GM12878 (cell line): Measurements from ENCODE around the gene LAIR1. TPM values are rescaled to one million over a fixed set of nuclear protein-coding genes. Genes with fewer than 3 reads are reported as not detected.

Source experiments
- ATAC-seq: fragments of 200-7000 bp; cut with Tn5 transposase; 3 replicates; pipeline ENCODE4 v1.9.1; 2020; ENCODE audit warnings: mild to moderate bottlenecking, moderate library complexity
- BruUV-seq: library from RNA; stranded (reverse); fragments of 400-500 nt; replicated peaks from 2 replicates; lab custom pipeline; 2021; lab: Mats Ljungman, UMichigan
- CTCF ChIA-PET: fragments of 300-600 bp; sonication (Branson Sonifier 250); formaldehyde crosslinking; extraction: SDS; loops from one replicate; lab custom pipeline; 2021; ENCODE audit warnings: inconsistent platforms; lab: Yijun Ruan, JAX
- POLR2A ChIA-PET: fragments of 350-600 bp; formaldehyde crosslinking; extraction: SDS; loops from one replicate; lab custom pipeline; 2021; ENCODE audit warnings: inconsistent platforms; lab: Charles Lee
- RAD21 ChIA-PET: fragments of 300-600 bp; sonication (Branson Sonifier 250); formaldehyde crosslinking; loops from one replicate; lab custom pipeline; 2023; ENCODE audit warnings: antibody characterized with exemption; ENCODE audit not compliant: unreplicated experiment; lab: Charles Lee
- SMC1A ChIA-PET: fragments of 300-600 bp; sonication (Branson Sonifier 250); formaldehyde crosslinking; loops from one replicate; lab custom pipeline; 2023; ENCODE audit not compliant: unreplicated experiment, uncharacterized antibody; lab: Charles Lee
- DNase-seq: peaks from one replicate; pipeline ENCODE4 v3.0.0-alpha.2; 2011; ENCODE audit warnings: low read depth, low spot score
- FAIRE-seq: peaks from 3 replicates; lab custom pipeline; 2011; peaks lifted over from hg19 to GRCh38; lab: Jason Lieb, UNC
- H2AFZ ChIP-seq: 2 replicates; pipeline ENCODE4 v1.6.0; 2011; ENCODE audit warnings: low read depth, low read length, control low read depth; ENCODE audit not compliant: control insufficient read depth
- H3K27ac ChIP-seq: 2 replicates; pipeline ENCODE4 v1.5.1; 2011; ENCODE audit warnings: control low read depth; ENCODE audit not compliant: control insufficient read depth, insufficient read depth
- H3K27me3 ChIP-seq, 2 experiments: replicated peaks in 1 of 2; 2 replicates each; pipeline versions ENCODE4 v1.6.0 to v1.6.1; 2011; ENCODE audit warnings: low read length in 1 of 2; ENCODE audit not compliant: control insufficient read depth in 2 of 2, insufficient read depth in 2 of 2
- H3K36me3 ChIP-seq, 2 experiments: 2 replicates each; pipeline ENCODE4 v1.5.1; 2011; ENCODE audit warnings: low read length in 1 of 2; ENCODE audit not compliant: control insufficient read depth in 2 of 2, insufficient read depth in 2 of 2
- H3K4me1 ChIP-seq: 2 replicates; pipeline ENCODE4 v1.6.1; 2011; ENCODE audit warnings: mild to moderate bottlenecking, low read length, moderate library complexity, mixed read lengths; ENCODE audit not compliant: control insufficient read depth, insufficient read depth
- H3K4me2 ChIP-seq: 2 replicates; pipeline ENCODE4 v1.6.0; 2011; ENCODE audit warnings: control low read depth; ENCODE audit not compliant: control insufficient read depth, insufficient read depth
- H3K4me3 ChIP-seq: fragments of 200-600 bp; sonication (generic); 2 replicates; pipeline ENCODE4 v1.5.1; 2016
- H3K79me2 ChIP-seq: 2 replicates; pipeline ENCODE4 v1.6.0; 2011; ENCODE audit warnings: low read length; ENCODE audit not compliant: control insufficient read depth, insufficient read depth
- H3K9ac ChIP-seq: 2 replicates; pipeline ENCODE4 v1.8.0; 2011; ENCODE audit warnings: low read length, control low read depth, mixed read lengths; ENCODE audit not compliant: control insufficient read depth, insufficient read depth
- H3K9me3 ChIP-seq: replicated peaks from 3 replicates; pipeline ENCODE4 v1.5.1; 2011; ENCODE audit warnings: mild to moderate bottlenecking, low read length; ENCODE audit not compliant: control insufficient read depth, insufficient read depth
- H4K20me1 ChIP-seq: 2 replicates; pipeline ENCODE4 v1.6.0; 2011; ENCODE audit not compliant: control insufficient read depth, insufficient read depth
- BMI1 ChIP-seq: fragments of 450-650 bp; IDR thresholded peaks from 2 replicates; pipeline ENCODE4 v1.6.1; 2016; ENCODE audit warnings: mild to moderate bottlenecking, moderate library complexity, borderline replicate concordance
- IRF4 ChIP-seq: IDR thresholded peaks from 2 replicates; pipeline ENCODE4 v1.6.1; 2011; ENCODE audit warnings: low read depth, low read length
- ZZZ3 ChIP-seq: IDR thresholded peaks from 2 replicates; pipeline ENCODE4 v1.6.1; 2011; ENCODE audit warnings: low read depth; ENCODE audit not compliant: control insufficient read depth, insufficient read length
- WGBS: methylation state at CpG from one replicate; pipeline ENCODE4 v1.1.6; 2016; ENCODE audit warnings: low lambda C conversion rate; ENCODE audit not compliant: insufficient replicate concordance, insufficient coverage; ENCODE audit errors: missing lambda C conversion rate; 5-methylcytosine and 5-hydroxymethylcytosine counted together
- in situ Hi-C: fragments of 300-500 bp; cut with MboI; formaldehyde crosslinking; loops from 9 replicates; pipeline ENCODE4 v1.14.3; 2018; ENCODE audit warnings: mixed read lengths
- intact Hi-C: fragments of 100-400 bp; cut with micrococcal nuclease; formaldehyde crosslinking; loops from one replicate; pipeline ENCODE4 v1.14.2; 2022; ENCODE audit not compliant: unreplicated experiment
- polyA plus RNA-seq, 11 experiments: library from polyadenylated mRNA; depleted of rRNA in 4 of 11; unstranded in 6 of 11; stranded (reverse) in 5 of 11; fragments of >200 nt; fragmentation: Nextera tagmentation in 4 of 11; fragmentation: Illumina TruSeq in 1 of 11; extraction: Ambion mirVana in 4 of 11; extraction: Trizol in 1 of 11; gene quantifications; 1 replicate in 1 of 11; 2 replicates in 10 of 11; pipeline versions ENCODE4 v1.2.1 to v1.2.3, GENCODE V29; 2011 to 2016; ENCODE audit warnings: inconsistent platforms in 2 of 11, missing spikeins in 2 of 11, low read depth in 1 of 11
- total RNA-seq, 4 experiments: library from RNA; depleted of rRNA in 3 of 4; stranded (reverse); fragments of >200 nt in 3 of 4; fragmentation: Illumina TruSeq in 1 of 4; extraction: Trizol in 1 of 4; gene quantifications; 2 replicates each; pipeline versions ENCODE4 v1.2.1 to v1.2.3, GENCODE V29; 2013 to 2021
- TF ChIP-seq, protein P1 (sequence below): IDR thresholded peaks from 2 replicates; pipeline ENCODE4 v1.6.1; 2012; ENCODE audit warnings: mild to moderate bottlenecking, low read depth, low read length
- TF ChIP-seq, protein P2 (sequence below): fragments of 150-350 bp; IDR thresholded peaks from 2 replicates; pipeline ENCODE4 v1.6.1; 2014; ENCODE audit warnings: mild to moderate bottlenecking, low read depth, low read length

Gene LAIR1
- total and polyA plus RNA-seq, 10 of the 15 experiments (the other 5 are each of a cell fraction or from before 2014, with no cell fraction given): 8.6 to 58.2 (median 35.3) TPM

DNA sequence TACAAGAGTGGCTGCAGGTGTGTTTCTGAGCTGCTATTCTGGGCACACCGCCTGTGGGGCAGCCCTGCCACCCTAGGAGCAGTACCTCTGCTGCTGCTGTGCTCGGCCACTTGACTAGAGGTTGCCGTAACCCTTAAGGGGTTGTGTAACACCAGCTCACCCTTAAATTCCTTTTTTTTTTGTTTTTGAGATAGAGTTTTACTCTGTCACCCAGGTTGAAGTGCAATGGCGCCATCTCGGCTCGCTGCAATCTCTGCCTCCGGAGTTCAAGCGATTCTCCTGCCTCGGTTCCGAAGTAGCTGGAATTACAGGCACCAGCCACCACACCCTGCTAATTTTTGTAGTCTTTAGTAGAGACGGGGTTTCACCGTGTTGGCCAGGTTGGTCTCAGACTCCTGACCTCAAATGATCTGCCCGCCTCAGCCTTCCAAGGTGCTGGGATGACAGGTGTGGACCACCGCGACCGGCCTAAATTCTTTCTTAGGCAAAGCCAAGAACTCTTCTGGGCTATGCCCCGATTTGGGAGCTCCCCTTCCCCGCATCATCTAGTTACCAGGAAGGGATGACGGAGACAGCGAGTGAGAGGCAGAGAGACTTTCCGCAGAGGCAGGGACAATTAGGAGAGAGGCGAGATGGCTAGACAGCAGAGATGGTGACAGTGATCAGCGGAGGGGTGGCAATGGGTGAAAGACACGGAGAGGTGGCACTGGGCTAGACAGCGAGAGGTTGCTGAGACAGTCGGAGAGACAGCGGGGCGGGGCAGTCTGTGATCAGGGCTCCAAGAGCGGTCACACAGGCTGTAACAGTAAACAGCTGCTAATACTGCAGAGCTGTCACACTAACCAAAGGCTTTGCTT lies 47.4 kb downstream of the LAIR1 start (continued):
- TF ChIP-seq, protein P1, sequence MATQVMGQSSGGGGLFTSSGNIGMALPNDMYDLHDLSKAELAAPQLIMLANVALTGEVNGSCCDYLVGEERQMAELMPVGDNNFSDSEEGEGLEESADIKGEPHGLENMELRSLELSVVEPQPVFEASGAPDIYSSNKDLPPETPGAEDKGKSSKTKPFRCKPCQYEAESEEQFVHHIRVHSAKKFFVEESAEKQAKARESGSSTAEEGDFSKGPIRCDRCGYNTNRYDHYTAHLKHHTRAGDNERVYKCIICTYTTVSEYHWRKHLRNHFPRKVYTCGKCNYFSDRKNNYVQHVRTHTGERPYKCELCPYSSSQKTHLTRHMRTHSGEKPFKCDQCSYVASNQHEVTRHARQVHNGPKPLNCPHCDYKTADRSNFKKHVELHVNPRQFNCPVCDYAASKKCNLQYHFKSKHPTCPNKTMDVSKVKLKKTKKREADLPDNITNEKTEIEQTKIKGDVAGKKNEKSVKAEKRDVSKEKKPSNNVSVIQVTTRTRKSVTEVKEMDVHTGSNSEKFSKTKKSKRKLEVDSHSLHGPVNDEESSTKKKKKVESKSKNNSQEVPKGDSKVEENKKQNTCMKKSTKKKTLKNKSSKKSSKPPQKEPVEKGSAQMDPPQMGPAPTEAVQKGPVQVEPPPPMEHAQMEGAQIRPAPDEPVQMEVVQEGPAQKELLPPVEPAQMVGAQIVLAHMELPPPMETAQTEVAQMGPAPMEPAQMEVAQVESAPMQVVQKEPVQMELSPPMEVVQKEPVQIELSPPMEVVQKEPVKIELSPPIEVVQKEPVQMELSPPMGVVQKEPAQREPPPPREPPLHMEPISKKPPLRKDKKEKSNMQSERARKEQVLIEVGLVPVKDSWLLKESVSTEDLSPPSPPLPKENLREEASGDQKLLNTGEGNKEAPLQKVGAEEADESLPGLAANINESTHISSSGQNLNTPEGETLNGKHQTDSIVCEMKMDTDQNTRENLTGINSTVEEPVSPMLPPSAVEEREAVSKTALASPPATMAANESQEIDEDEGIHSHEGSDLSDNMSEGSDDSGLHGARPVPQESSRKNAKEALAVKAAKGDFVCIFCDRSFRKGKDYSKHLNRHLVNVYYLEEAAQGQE: no peak

DNA sequence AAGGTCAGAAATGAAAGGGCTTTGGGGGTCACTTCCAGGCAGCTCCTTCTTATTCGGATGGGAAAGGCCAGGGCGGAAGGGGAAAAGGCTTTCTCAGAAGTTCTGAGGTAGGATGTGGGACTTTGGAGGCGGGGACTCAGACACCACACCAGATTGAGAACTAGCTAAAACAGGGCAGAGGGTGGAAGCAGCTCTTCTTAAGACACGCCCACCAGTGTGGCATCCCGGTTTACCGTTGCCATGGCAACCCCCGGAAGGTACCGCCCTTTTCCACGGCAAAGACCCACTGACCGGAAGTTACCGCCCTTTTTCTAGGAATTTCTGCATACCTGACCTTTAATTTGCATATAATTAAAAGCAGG lies 48.0 kb downstream of the LAIR1 start:
- no peak overlapping the region for H3K4me2 ChIP-seq
- no peaks in the 10 kb centered on the region for H3K4me1 ChIP-seq
- WGBS: 21% methylated on average over 11 of the region's 11 CpGs
- H3K79me2 ChIP-seq: no peaks in the 10 kb centered on the region
- in situ Hi-C loops (no loop called here), intact Hi-C loops (no loop called here)
- no peaks in the 10 kb centered on the region for H4K20me1 ChIP-seq
- H3K36me3 ChIP-seq: no peaks in the 10 kb centered on the region
- ChIA-PET CTCF (interaction anchor here (0.9 to 3.2 kb wide), 5 partner anchors 8 to 75 kb away, joined by 3 to 16 read pairs (median 5); no protein-coding TSS in a partner anchor), POLR2A (no interaction called here), RAD21 (interaction anchor here (1.1 kb wide), 1 partner anchor 180 kb away, joined by 5 read pairs; the partner anchor contains the start of gene CNOT3), SMC1A (interaction anchor here (1.8 kb wide), 1 partner anchor 75 kb away, joined by 3 read pairs; no protein-coding TSS in a partner anchor)
- no peak for DNase-seq
- H3K27ac ChIP-seq: no peak overlapping the region
- TF ChIP-seq, protein P2, sequence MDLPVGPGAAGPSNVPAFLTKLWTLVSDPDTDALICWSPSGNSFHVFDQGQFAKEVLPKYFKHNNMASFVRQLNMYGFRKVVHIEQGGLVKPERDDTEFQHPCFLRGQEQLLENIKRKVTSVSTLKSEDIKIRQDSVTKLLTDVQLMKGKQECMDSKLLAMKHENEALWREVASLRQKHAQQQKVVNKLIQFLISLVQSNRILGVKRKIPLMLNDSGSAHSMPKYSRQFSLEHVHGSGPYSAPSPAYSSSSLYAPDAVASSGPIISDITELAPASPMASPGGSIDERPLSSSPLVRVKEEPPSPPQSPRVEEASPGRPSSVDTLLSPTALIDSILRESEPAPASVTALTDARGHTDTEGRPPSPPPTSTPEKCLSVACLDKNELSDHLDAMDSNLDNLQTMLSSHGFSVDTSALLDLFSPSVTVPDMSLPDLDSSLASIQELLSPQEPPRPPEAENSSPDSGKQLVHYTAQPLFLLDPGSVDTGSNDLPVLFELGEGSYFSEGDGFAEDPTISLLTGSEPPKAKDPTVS: no peak
- no peak for TF ChIP-seq ZZZ3
- TF ChIP-seq IRF4: no peak
- peak; percentile 67; the same call in 1 of the 2 replicates for TF ChIP-seq BMI1
- H2AFZ ChIP-seq: no peak overlapping the region
- no TSS peak for BruUV-seq
- no peak overlapping the region for H3K4me3 ChIP-seq
- no peaks in the 10 kb centered on the region for H3K27me3 ChIP-seq
- no peak for ATAC-seq
- H3K9me3 ChIP-seq: no peaks in the 10 kb centered on the region
- no peak for FAIRE-seq
- no peak overlapping the region for H3K9ac ChIP-seq
